ENCODE measurements around the gene SEPSECS. TPM values are rescaled to one million over a fixed set of nuclear protein-coding genes. Genes with fewer than 3 reads are reported as not detected.

SEPSECS gene
- polyA plus RNA-seq, 1 experiment: 2.6 TPM

GRCh38 chr4:25157081-25157480, 3.2 kb downstream of the SEPSECS start:
- no peak for TF ChIP-seq CTCF (IDR thresholded peaks at IDR 0.05; ENCODE audit: insufficient read depth, low read depth, low read length)
- Histone ChIP-seq H3K36me3 (ENCODE audit: control insufficient read depth, insufficient read depth, low read length) (peaks cover 1% of the 10 kb centered on the region; the same call in 1 of the 2 replicates), H3K27me3 (ENCODE audit: control insufficient read depth, insufficient read depth, low read length) (no peaks in the 10 kb centered on the region), H3K4me3 (ENCODE audit: low read depth, low read length) (no peak overlapping the region)
- ChIA-PET POLR2A (no interaction called here), CTCF (interaction anchor here (1.0 to 1.8 kb wide), 2 partner anchors 13 to 155 kb away, joined by 5 to 9 read pairs; partner anchors contain the start of gene ZCCHC4)
- DNase-seq (ENCODE audit: low read depth): no peak

GRCh38 chr4:25155947-25156346, 4.3 kb downstream of the SEPSECS start:
- peaks cover 1% of the 10 kb centered on the region; the same call in 1 of the 2 replicates for H3K36me3 ChIP-seq (ENCODE audit: control insufficient read depth, insufficient read depth, low read length)
- no peak for DNase-seq (ENCODE audit: low read depth)
- ChIA-PET CTCF (interaction anchor here (1.8 kb wide), 1 partner anchor 11 kb away, joined by 9 read pairs; no protein-coding TSS in a partner anchor), POLR2A (no interaction called here)
- no peaks in the 10 kb centered on the region for H3K27me3 ChIP-seq (ENCODE audit: control insufficient read depth, insufficient read depth, low read length)
- no peak overlapping the region for H3K4me3 ChIP-seq (ENCODE audit: low read depth, low read length)
- TF ChIP-seq CTCF (IDR thresholded peaks at IDR 0.05; ENCODE audit: insufficient read depth, low read depth, low read length): no peak

- ChIA-PET CTCF (interaction anchor here (1.4 kb wide), 1 partner anchor 10 kb away, joined by 5 read pairs; no protein-coding TSS in a partner anchor), POLR2A (no interaction called here)
- TF ChIP-seq CTCF (IDR thresholded peaks at IDR 0.05; ENCODE audit: insufficient read depth, low read depth, low read length): no peak
- peaks cover 1% of the 10 kb centered on the region; the same call in 1 of the 2 replicates for H3K36me3 ChIP-seq (ENCODE audit: control insufficient read depth, insufficient read depth, low read length)
- H3K27me3 ChIP-seq (ENCODE audit: control insufficient read depth, insufficient read depth, low read length): no peaks in the 10 kb centered on the region
- no peak overlapping the region for H3K4me3 ChIP-seq (ENCODE audit: low read depth, low read length)
- DNase-seq (ENCODE audit: low read depth): no peak
Measured at GRCh38 chr4:25154594-25155265, 5.5 kb downstream of the SEPSECS start.

- POLR2A ChIA-PET: no interaction called here
- TF ChIP-seq CTCF (IDR thresholded peaks at IDR 0.05; ENCODE audit: insufficient read depth, low read depth, low read length): no peak
- Histone ChIP-seq H3K4me3 (ENCODE audit: low read depth, low read length) (no peak overlapping the region), H3K36me3 (ENCODE audit: control insufficient read depth, insufficient read depth, low read length) (peaks cover 1% of the 10 kb centered on the region; the same call in 1 of the 2 replicates), H3K27me3 (ENCODE audit: control insufficient read depth, insufficient read depth, low read length) (no peaks in the 10 kb centered on the region)
- DNase-seq (ENCODE audit: low read depth): no peak
- CTCF ChIA-PET: interaction anchor here (2.1 kb wide), 1 partner anchor 166 kb away, joined by 8 read pairs; no protein-coding TSS in a partner anchor
Measured at GRCh38 chr4:25146076-25146475, 14.2 kb downstream of the SEPSECS start.

GRCh38 chr4:25144870-25145481, 15.3 kb downstream of the SEPSECS start:
- POLR2A ChIA-PET: no interaction called here
- TF ChIP-seq CTCF (IDR thresholded peaks at IDR 0.05; ENCODE audit: insufficient read depth, low read depth, low read length): peak; percentile 68
- H3K4me3 ChIP-seq (ENCODE audit: low read depth, low read length): no peak overlapping the region
- H3K27me3 ChIP-seq (ENCODE audit: control insufficient read depth, insufficient read depth, low read length): no peaks in the 10 kb centered on the region
- peaks cover 1% of the 10 kb centered on the region; the same call in 1 of the 2 replicates for H3K36me3 ChIP-seq (ENCODE audit: control insufficient read depth, insufficient read depth, low read length)
- CTCF ChIA-PET: interaction anchor here (0.6 to 2.1 kb wide), 17 partner anchors 9 to 1724 kb away, joined by 3 to 16 read pairs (median 4); partner anchors contain the start of gene SEPSECS
- no peak for DNase-seq (ENCODE audit: low read depth)
